Right lung (tissue), 5 donors: ENCODE measurements around the gene RNF121. TPM values are rescaled to one million over a fixed set of nuclear protein-coding genes. Genes with fewer than 3 reads are reported as not detected.

Source experiments
- DNase-seq, 2 donors: peaks; one replicate each; pipeline ENCODE4 v3.0.0-alpha.2; 2013
- polyA plus RNA-seq, 5 donors: library from polyadenylated mRNA; unstranded; fragments of 120-200 nt; gene quantifications; one replicate each; pipeline versions ENCODE4 v1.2.1 to v1.2.3, GENCODE V29; 2013; ENCODE audit warnings: inconsistent platforms in 1 of 5, low replicate concordance in 1 of 5; ENCODE audit not compliant: insufficient read length in 5 of 5, insufficient read depth in 1 of 5

RNF121 gene
- polyA plus RNA-seq, 5 donors = 30.7 to 39.9 (median 36.1) TPM

DNA sequence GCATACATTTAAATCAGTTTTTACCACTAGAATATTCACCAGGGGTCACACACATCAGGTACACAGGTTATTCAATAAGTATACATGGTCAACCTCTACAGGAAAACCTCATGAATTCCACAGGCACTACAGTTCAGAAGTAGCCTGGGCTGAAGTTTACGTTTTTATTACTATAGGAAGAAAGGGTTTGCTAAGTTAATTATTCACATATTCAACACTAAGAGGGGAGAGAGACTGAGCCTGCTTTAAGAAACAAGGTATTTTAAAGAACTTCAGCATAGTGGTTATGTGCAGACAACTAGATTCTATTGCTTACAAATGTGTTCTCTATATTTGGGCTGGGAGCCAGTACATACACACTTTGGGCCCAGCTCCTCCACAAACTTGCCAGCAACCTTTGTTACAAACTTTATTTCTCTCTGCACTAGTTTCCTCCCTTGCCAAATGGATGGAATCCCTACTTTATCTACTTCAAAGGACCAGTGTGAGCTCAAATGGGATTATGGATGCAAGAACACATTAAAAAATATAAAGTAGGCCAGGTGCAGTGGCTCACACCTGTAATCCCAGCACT is 101.7 kb downstream of the RNF121 start:
- no peak for DNase-seq

DNA sequence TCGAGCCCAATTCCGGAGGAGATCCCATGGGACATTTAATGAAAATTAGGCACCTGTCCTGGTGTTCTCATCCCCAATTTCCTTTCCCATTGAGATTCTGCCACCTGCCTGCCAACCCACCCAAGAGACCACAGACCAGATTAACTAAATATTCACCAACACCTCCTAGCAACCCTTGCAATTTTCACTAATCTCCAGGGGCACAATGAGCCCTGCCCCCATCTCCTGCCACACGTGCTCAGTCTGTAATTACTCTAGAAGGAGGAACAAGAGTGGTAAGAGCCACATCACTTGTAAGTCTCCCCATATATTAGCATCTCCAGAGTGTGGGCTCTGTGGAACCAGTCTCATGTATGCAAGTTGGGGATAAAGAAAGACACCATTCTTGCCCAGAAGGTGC is 107.8 kb downstream of the RNF121 start:
- no peak for DNase-seq

DNA sequence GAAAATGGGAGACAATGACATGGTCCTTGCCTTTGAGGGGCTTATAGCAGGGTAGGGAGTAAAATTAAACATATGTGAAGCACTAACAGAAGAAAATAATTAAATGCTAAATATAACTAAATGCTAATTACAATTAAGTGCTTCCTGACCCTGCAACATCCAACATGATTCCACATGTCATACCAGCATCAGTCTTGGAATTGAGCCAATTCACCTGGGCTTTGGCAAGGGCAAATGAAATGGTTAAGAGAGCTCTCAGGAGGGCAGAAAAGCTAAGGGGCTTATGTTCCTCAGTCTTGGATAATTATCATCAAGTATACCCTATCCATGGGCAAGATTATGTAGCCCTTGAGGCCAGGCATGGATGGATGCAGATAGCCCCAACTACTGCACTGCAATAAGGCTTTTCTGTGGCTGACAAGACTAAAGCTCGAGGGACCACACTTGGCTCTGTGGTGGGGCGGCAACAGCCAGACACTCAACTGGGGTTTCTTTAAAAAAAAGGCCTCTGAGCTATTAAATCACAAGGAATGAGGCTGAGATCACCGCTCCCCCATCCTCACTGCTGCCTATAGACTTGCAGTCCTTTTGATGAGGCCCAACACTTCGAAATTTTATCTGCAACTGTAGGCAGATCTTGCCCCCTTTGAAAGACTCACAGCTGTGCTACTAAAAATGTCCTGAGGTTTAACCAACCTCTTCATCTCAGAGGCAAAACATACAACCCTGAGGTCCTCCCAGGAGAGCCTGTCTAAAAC is 108.9 kb downstream of the RNF121 start:
- no peak for DNase-seq

DNA sequence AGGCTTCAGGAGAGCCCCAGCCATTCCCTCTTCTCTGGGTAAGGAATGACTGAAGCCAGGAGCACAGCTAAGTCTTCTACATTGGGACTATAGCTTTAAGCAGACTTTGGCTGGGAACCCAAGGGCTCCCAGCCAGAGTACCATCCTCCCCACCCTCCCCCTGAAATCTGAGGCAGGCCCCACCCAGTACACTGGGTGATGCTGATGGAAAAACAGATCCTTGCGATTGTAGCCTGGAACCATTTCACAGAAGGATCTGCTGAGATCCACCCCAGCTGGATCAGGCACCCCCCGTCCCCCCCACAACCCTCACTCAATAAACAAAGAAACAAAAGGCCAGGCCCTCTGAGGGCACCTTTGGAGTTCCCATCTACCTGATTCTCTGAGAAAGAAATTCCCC is 109.6 kb downstream of the RNF121 start:
- peak; percentile 63 to 75 for DNase-seq

DNA sequence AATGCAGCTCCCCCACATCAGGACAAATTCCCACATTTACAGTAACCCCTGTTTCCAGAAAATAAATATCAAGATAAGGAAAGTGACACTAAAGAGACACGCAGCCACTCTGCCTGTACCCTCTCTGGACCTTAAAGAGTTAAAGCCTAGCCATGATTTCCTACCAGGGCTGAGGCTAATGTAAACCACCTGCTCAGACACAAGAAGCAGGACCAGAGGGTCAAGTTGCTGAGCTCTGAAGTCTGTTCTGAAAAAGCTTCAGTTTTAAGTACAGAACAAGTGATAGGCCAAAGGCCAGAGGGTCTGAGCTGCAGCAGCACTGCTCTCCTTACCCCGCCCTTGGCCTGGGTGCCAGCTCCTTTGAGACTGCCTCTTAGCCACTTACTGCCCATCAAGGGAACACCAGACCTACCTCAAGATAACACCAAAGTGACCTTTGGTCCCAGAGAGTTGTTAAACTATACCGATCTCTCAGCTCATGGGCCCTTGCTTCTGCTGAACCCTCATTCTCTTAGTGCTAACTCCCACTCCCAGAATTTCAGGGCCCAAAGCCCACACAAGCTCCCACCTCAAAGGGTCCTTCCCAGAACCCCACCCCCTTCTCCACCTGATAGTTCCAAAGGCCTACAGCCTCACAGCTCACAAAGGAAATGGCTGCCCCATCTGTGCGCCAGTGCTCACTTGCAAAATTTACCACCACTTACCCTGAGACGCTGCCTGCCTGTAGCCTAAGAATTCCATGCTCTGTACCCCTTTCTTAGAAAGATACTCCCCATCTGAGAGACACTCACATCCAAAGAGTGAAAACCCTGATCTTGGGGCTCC is 110.4 kb downstream of the RNF121 start:
- peak in 1 of 2 donors; percentile 58 for DNase-seq

DNA sequence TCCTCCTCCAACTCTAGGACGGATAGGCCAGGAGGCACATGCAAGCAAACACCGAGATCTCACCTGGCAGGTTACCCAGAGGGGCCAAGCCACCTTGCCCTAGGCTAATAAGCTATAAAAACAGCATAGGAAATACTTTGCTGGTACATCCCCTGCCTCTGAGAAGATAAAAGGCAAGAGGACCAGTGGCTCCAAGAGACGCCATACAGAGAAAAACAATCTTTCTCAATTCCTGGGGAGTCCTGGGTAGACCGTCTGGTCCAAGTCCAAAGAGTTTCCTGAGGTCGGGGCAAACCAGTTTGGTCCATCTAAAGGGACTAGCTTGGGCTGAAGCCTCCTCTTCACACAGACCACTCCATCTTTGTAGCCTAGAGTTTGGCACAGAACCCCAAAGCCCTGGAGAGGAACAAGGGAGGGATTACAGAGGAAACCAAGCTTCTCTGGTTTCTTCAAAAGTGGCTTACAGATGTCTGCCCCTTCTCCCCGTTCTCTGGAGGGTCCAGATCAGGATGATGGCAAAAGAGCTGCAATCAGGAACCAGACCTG is 111.1 kb downstream of the RNF121 start:
- no peak for DNase-seq

DNA sequence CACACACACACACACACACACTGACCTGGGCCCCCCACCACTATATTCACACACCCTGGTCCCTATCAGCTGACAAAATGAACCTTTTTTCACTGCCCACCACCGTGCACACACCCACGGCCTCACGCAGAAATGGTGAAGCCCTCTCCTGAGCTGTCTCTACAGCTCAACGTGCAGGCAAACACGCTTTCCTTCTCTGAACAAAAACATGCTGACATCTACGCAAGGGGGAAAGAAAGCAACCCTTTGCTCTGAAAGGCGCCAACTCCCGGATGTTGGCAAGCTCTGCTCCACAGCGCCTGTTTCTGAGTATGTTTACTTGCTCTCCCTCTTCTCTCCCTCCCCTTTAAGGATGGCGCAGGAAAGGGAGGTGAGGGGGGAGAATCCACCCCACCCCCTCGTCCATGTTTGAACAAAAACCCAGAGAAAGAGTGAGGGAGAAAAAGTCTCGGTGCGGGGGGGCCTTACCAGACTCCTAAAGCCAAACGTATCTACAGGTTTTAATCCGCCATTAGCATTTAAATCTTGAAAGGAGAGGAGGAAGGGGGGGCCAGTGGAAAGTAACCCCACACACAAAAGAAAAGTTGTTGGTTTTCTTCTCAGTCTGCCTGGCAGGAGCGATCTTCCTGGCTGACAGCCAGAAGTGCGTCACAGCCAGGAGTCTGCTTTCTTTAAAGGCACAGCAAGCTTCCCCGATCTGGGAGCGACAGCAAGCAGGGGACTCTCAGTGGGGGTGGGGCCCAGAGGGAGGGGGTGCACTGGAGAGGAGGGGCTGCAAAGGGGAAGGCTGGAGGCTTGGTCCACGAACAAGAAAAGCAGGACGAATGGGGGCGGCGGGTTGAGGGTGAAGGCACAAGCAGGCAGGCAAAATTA is 111.9 kb downstream of the RNF121 start:
- peak; percentile 98 to 99 for DNase-seq

DNA sequence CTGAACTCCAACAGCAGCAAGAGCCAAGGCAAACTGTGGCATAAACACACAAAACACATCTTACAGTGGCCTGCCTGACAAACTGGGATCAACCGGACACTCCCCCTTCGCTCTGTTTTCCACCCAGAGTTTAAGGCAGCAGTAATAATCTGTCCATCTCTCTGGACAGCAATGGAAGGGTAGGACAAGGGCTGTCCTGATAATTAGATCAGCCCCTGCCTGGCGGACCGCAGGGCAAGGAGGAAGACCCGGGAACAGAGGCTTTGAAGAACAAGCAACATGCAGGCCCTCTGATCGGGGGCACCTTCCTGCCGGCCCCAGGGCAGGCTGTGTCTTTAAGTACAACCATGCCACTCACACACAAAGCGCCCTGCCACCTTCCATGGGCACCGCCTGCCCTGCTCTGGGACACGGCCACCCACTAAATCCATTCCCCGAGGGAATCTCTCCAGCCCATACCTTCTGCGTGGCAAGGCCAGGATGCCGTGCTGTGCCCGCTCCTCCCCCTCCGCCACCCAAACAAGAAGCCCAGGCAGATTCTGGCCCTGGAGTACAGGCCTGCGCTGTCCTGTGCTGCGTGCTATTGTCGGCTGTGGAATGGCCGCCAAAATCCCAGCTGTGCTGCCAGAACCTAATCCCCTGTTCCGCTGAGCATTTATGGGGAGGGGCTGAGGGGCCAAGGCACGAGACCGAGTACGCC is 112.7 kb downstream of the RNF121 start:
- DNase-seq = peak; percentile 81 to 83

DNA sequence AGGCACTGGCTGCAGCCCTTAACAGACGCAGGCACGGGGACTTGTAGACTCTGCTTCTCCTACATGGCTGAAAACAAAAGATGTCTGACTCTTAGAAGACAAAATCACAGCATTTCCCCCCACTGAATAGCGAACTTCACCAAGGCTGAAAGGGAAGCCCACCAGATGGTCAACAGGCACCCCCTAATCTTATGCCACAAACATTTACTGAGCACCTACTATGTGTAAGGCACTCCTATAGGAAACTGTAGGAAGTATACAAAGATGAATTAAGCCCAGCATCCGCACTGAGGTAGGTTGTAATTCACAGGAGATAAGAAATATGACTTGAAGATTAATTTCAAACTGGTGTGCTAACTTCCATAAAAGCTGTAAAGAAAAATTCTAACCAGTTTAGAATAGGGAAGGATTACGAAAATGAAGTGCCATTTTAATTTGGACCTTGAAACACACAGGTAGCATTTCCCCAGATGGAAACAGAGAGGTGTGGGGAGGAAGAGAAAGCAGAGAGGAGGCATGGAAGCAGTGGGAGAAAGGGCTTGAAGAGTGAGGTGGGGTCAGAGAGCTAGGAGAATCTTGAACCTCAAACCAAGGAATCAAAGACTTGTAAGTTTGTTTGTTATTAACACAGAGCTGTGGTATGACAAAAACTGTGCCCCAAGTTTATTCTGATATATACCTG is 113.4 kb downstream of the RNF121 start:
- DNase-seq = no peak

DNA sequence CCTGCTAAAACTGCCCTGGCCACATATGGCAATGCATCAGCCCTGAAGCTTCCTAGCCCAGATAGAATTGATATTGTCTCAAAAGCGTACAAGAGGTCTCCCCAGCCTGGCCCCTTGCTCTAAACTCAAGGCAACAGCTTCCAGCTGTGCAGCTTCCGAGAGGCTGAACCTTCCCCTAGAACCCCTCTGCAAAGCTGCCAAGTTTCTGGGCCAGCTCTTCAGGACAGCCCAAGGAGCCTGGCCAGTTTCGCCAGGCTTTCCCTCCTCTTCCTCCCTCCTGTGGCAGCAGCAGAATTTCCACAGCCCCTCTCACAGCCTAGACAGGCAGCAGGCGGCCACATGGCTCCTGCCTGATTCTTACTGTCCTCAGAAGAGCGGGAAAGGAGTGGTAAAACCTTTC is 117.0 kb downstream of the RNF121 start:
- DNase-seq = peak; percentile 70 to 73

Other genes with a start within 250 kb of the RNF121 start
- not detected for gene DEFB108B, start 95.8 kb upstream of the RNF121 start, polyA plus RNA-seq
- gene DEFB131B, start 50.6 kb upstream of the RNF121 start, polyA plus RNA-seq = 1 to 10 TPM in 4 of 5 donors, not detected in 1; 1.5 to 5.5 (median 3.2) TPM
- gene XNDC1N, start 452 bp upstream of the RNF121 start, polyA plus RNA-seq = 10 to 100 TPM in 1 of 5 donors, 1 to 10 TPM in 4; 4.8 to 10.7 (median 8.3) TPM
- gene IL18BP, start 69.9 kb downstream of the RNF121 start, polyA plus RNA-seq = 10 to 100 TPM in 3 of 5 donors, 1 to 10 TPM in 2; 7.1 to 13.3 (median 10.2) TPM
- gene NUMA1, start 151.5 kb downstream of the RNF121 start, polyA plus RNA-seq = 100 to 1,000 TPM; 285 to 353 (median 311) TPM
- 10 to 100 TPM; 15.8 to 29.0 (median 20.7) TPM for gene LRRC51, start 151.8 kb downstream of the RNF121 start, polyA plus RNA-seq
- gene LAMTOR1, start 174.3 kb downstream of the RNF121 start, polyA plus RNA-seq = 100 to 1,000 TPM in 2 of 5 donors, 10 to 100 TPM in 3; 91.7 to 121 (median 98.5) TPM
- gene TOMT, start 176.9 kb downstream of the RNF121 start, polyA plus RNA-seq = not detected
- gene ANAPC15, start 183.6 kb downstream of the RNF121 start, polyA plus RNA-seq = 10 to 100 TPM; 36.4 to 49.1 (median 43.5) TPM
- 1 to 10 TPM; 1.6 to 2.5 (median 1.8) TPM for gene FOLR3, start 206.7 kb downstream of the RNF121 start, polyA plus RNA-seq